Adipocyte (in vitro differentiated cells): ENCODE data around the gene IL33.

Experiments
- DNase-seq: peaks from one replicate; pipeline ENCODE4 v3.0.0-alpha.2; 2015; ENCODE audit warnings: low read depth
- H3K27me3 ChIP-seq: replicated peaks from 2 replicates; pipeline ENCODE4 v1.7.0; 2013; ENCODE audit warnings: mild to moderate bottlenecking, low read length, moderate library complexity; ENCODE audit not compliant: control insufficient read depth, insufficient read depth
- H3K36me3 ChIP-seq: 2 replicates; pipeline ENCODE4 v1.7.0; 2013; ENCODE audit warnings: low read length, mild to moderate bottlenecking, moderate library complexity; ENCODE audit not compliant: control insufficient read depth, insufficient read depth, severe bottlenecking
- H3K4me1 ChIP-seq: 2 replicates; pipeline ENCODE4 v1.7.0; 2013; ENCODE audit warnings: mild to moderate bottlenecking, low read length, moderate library complexity; ENCODE audit not compliant: control insufficient read depth, insufficient read depth
- H3K4me3 ChIP-seq: 2 replicates; pipeline ENCODE4 v1.7.0; 2013; ENCODE audit warnings: mild to moderate bottlenecking, low read length, moderate library complexity
- H3K9ac ChIP-seq: 2 replicates; pipeline ENCODE4 v1.7.0; 2013; ENCODE audit warnings: mild to moderate bottlenecking, low read length, moderate library complexity
- H3K9me3 ChIP-seq: 2 replicates; pipeline ENCODE4 v1.7.0; 2013; ENCODE audit warnings: mild to moderate bottlenecking, low read length, moderate library complexity; ENCODE audit not compliant: control insufficient read depth

Gene IL33

GRCh38 chr9:6218099-6218502 is 2.5 kb downstream of the IL33 start:
- H3K9me3 ChIP-seq, result no peaks in the 10 kb centered on the region
- H3K36me3 ChIP-seq, result no peaks in the 10 kb centered on the region
- peaks cover 62% of the 10 kb centered on the region for H3K4me1 ChIP-seq
- peak; percentile 84 for DNase-seq
- peak overlapping the region; percentile 69 for H3K9ac ChIP-seq
- peak overlapping the region; percentile 78 for H3K4me3 ChIP-seq
- no peaks in the 10 kb centered on the region for H3K27me3 ChIP-seq

GRCh38 chr9:6219040-6219439 is 3.4 kb downstream of the IL33 start:
- Histone ChIP-seq H3K9me3 (no peaks in the 10 kb centered on the region), H3K4me1 (peaks cover 64% of the 10 kb centered on the region), H3K27me3 (no peaks in the 10 kb centered on the region), H3K36me3 (no peaks in the 10 kb centered on the region), H3K9ac (no peak overlapping the region), H3K4me3 (no peak overlapping the region)
- DNase-seq, result no peak

GRCh38 chr9:6219981-6220380 is 4.4 kb downstream of the IL33 start:
- no peak for DNase-seq
- Histone ChIP-seq H3K36me3 (no peaks in the 10 kb centered on the region), H3K4me3 (no peak overlapping the region), H3K9ac (no peak overlapping the region), H3K9me3 (no peaks in the 10 kb centered on the region), H3K4me1 (peaks cover 63% of the 10 kb centered on the region), H3K27me3 (no peaks in the 10 kb centered on the region)

- H3K27me3 ChIP-seq, result no peaks in the 10 kb centered on the region
- no peak overlapping the region for H3K4me3 ChIP-seq
- H3K36me3 ChIP-seq, result no peaks in the 10 kb centered on the region
- H3K9me3 ChIP-seq, result no peaks in the 10 kb centered on the region
- no peak overlapping the region for H3K9ac ChIP-seq
- DNase-seq, result no peak
- peaks cover 50% of the 10 kb centered on the region for H3K4me1 ChIP-seq
Observed at GRCh38 chr9:6224393-6225154, 9.0 kb downstream of the IL33 start.

GRCh38 chr9:6226696-6227095 is 11.1 kb downstream of the IL33 start:
- DNase-seq, result peak; percentile 52
- peaks cover 54% of the 10 kb centered on the region for H3K4me1 ChIP-seq
- no peaks in the 10 kb centered on the region for H3K27me3 ChIP-seq
- H3K9ac ChIP-seq, result no peak overlapping the region
- H3K36me3 ChIP-seq, result no peaks in the 10 kb centered on the region
- H3K4me3 ChIP-seq, result no peak overlapping the region
- no peaks in the 10 kb centered on the region for H3K9me3 ChIP-seq

- Histone ChIP-seq H3K9ac (peak overlapping the region; percentile 48), H3K36me3 (no peaks in the 10 kb centered on the region), H3K9me3 (no peaks in the 10 kb centered on the region), H3K4me3 (peak overlapping the region; percentile 37), H3K4me1 (peaks cover 39% of the 10 kb centered on the region), H3K27me3 (no peaks in the 10 kb centered on the region)
- DNase-seq, result no peak
Observed at GRCh38 chr9:6229186-6229585, 13.6 kb downstream of the IL33 start.

- no peak for DNase-seq
- Histone ChIP-seq H3K9ac (no peak overlapping the region), H3K9me3 (no peaks in the 10 kb centered on the region), H3K36me3 (no peaks in the 10 kb centered on the region), H3K4me3 (peak overlapping the region; percentile 37), H3K4me1 (peaks cover 35% of the 10 kb centered on the region), H3K27me3 (no peaks in the 10 kb centered on the region)
Observed at GRCh38 chr9:6229619-6230018, 14.0 kb downstream of the IL33 start.

- DNase-seq, result no peak
- H3K36me3 ChIP-seq, result no peaks in the 10 kb centered on the region
- H3K4me1 ChIP-seq, result peaks cover 32% of the 10 kb centered on the region
- H3K4me3 ChIP-seq, result peak overlapping the region; percentile 37
- H3K9me3 ChIP-seq, result no peaks in the 10 kb centered on the region
- no peak overlapping the region for H3K9ac ChIP-seq
- H3K27me3 ChIP-seq, result no peaks in the 10 kb centered on the region
Observed at GRCh38 chr9:6230037-6230780, 14.6 kb downstream of the IL33 start.

GRCh38 chr9:6232336-6232945 is 16.8 kb downstream of the IL33 start:
- H3K4me3 ChIP-seq, result no peak overlapping the region
- no peaks in the 10 kb centered on the region for H3K36me3 ChIP-seq
- H3K27me3 ChIP-seq, result no peaks in the 10 kb centered on the region
- no peaks in the 10 kb centered on the region for H3K9me3 ChIP-seq
- H3K4me1 ChIP-seq, result peaks cover 23% of the 10 kb centered on the region
- H3K9ac ChIP-seq, result no peak overlapping the region
- DNase-seq, result no peak

- no peaks in the 10 kb centered on the region for H3K36me3 ChIP-seq
- H3K9ac ChIP-seq, result no peak overlapping the region
- DNase-seq, result no peak
- no peak overlapping the region for H3K4me3 ChIP-seq
- H3K27me3 ChIP-seq, result no peaks in the 10 kb centered on the region
- H3K9me3 ChIP-seq, result no peaks in the 10 kb centered on the region
- H3K4me1 ChIP-seq, result peaks cover 20% of the 10 kb centered on the region
Observed at GRCh38 chr9:6234014-6234413, 18.4 kb downstream of the IL33 start.

GRCh38 chr9:6237267-6237666 is 21.7 kb downstream of the IL33 start:
- Histone ChIP-seq H3K9me3 (no peaks in the 10 kb centered on the region), H3K27me3 (no peaks in the 10 kb centered on the region), H3K4me1 (peaks cover 4% of the 10 kb centered on the region), H3K4me3 (no peak overlapping the region), H3K9ac (no peak overlapping the region), H3K36me3 (no peaks in the 10 kb centered on the region)
- no peak for DNase-seq
